ENCODE measurements around the gene NPAS3.

- TF ChIP-seq POLR2AphosphoS5 (IDR thresholded peaks at IDR 0.05; ENCODE audit: low read depth, low read length): no peak
- TF ChIP-seq ZNF143 (CRISPR knock-in tag; IDR thresholded peaks at IDR 0.05): no peak
- no peak for TF ChIP-seq TOE1 (CRISPR knock-in tag; IDR thresholded peaks at IDR 0.05)
- TF ChIP-seq BRCA1 (CRISPR knock-in tag; IDR thresholded peaks at IDR 0.05): no peak
- no peak for TF ChIP-seq CTCF (CRISPR knock-in tag; IDR thresholded peaks at IDR 0.05)
- no peak for TF ChIP-seq ZNF121 (CRISPR knock-in tag; IDR thresholded peaks at IDR 0.05)
- no peak for TF ChIP-seq ATF2 (CRISPR knock-in tag; IDR thresholded peaks at IDR 0.05)
These were observed 622.2 kb downstream of the NPAS3 start for GRCh38 chr14:33560718-33561431.

Data from HepG2 (cell line).